Muscle of arm (tissue), 12 donors: ENCODE measurements around the gene CRHBP. TPM values are rescaled to one million over a fixed set of nuclear protein-coding genes. Genes with fewer than 3 reads are reported as not detected.

Experiments
- DNase-seq: peaks from one replicate; pipeline ENCODE4 v3.0.0-alpha.2; 2013
- polyA plus RNA-seq, 12 donors: library from polyadenylated mRNA; unstranded; fragments of 120-200 nt; gene quantifications; one replicate each; pipeline ENCODE4 v1.2.1, GENCODE V29; 2013; ENCODE audit not compliant: insufficient read length in 12 of 12

Gene CRHBP
- polyA plus RNA-seq, 12 donors = 0.27 to 1.4 (median 0.47) TPM; not detected in 2

- DNase-seq = no peak
Observed at GRCh38 chr5:77012601-77013000, 59.8 kb downstream of the CRHBP start.

GRCh38 chr5:77015938-77016569, 63.2 kb downstream of the CRHBP start:
- DNase-seq = peak; percentile 52

- DNase-seq = no peak
Observed at GRCh38 chr5:77016962-77017361, 64.1 kb downstream of the CRHBP start.

- DNase-seq = no peak
Observed at GRCh38 chr5:77017668-77018067, 64.8 kb downstream of the CRHBP start.

Other genes starting within 250 kb of the CRHBP start
- gene F2R, start 236.9 kb upstream of the CRHBP start, polyA plus RNA-seq = 10 to 100 TPM in 11 of 12 donors, not detected in 1; 22.0 to 66.3 (median 28.6) TPM
- gene F2RL1, start 134.0 kb upstream of the CRHBP start, polyA plus RNA-seq = 10 to 100 TPM in 2 of 12 donors, 1 to 10 TPM in 2, under 1 TPM in 7, not detected in 1; 0.13 to 13.1 (median 0.42) TPM
- gene S100Z, start 103.0 kb upstream of the CRHBP start, polyA plus RNA-seq = under 1 TPM in 10 of 12 donors, not detected in 2; 0.12 to 0.55 (median 0.25) TPM
- gene AGGF1, start 77.4 kb downstream of the CRHBP start, polyA plus RNA-seq = 10 to 100 TPM in 11 of 12 donors, not detected in 1; 15.2 to 27.0 (median 17.7) TPM
- gene ZBED3, start 134.2 kb downstream of the CRHBP start, polyA plus RNA-seq = 10 to 100 TPM in 6 of 12 donors, 1 to 10 TPM in 5, not detected in 1; 7.5 to 21.4 (median 10.2) TPM